Panc1 (cell line): Measurements from ENCODE around the gene HJURP. TPM values are rescaled to one million over a fixed set of nuclear protein-coding genes. Genes with fewer than 3 reads are reported as not detected.

Source experiments
- ATAC-seq: fragments of 200-7000 bp; cut with Tn5 transposase; 2 replicates; pipeline ENCODE4 v1.9.1; 2020; ENCODE audit warnings: mild to moderate bottlenecking, moderate library complexity
- BruUV-seq: library from RNA; stranded (reverse); fragments of 400-500 nt; replicated peaks from 2 replicates; lab custom pipeline; 2021; lab: Mats Ljungman, UMichigan
- CTCF ChIA-PET: fragments of 300-600 bp; sonication (Branson Sonifier 250); formaldehyde crosslinking; loops from one replicate; lab custom pipeline; 2022; ENCODE audit warnings: antibody characterized with exemption; lab: Charles Lee
- POLR2A ChIA-PET: fragments of 300-600 bp; sonication (Branson Sonifier 250); formaldehyde crosslinking; loops from one replicate; lab custom pipeline; 2022; ENCODE audit warnings: antibody characterized with exemption; lab: Charles Lee
- DNase-seq: peaks from one replicate; pipeline ENCODE4 v3.0.0-alpha.2; 2010; ENCODE audit warnings: low read depth, low spot score
- H3K27ac ChIP-seq: 2 replicates; pipeline ENCODE4 v1.5.1; 2011; ENCODE audit warnings: mild to moderate bottlenecking, low read length, inconsistent platforms
- H3K27me3 ChIP-seq: fragments of 200-500 bp; sonication (Bioruptor generic); 2 replicates; pipeline ENCODE4 v1.6.0; 2014; ENCODE audit warnings: low read length, inconsistent platforms; ENCODE audit not compliant: control insufficient read depth, insufficient read depth
- H3K36me3 ChIP-seq: fragments of 200-500 bp; sonication (Bioruptor generic); 2 replicates; pipeline ENCODE4 v1.5.1; 2014; ENCODE audit warnings: inconsistent platforms, mild to moderate bottlenecking, low read length, moderate library complexity; ENCODE audit not compliant: control insufficient read depth, insufficient read depth
- H3K4me1 ChIP-seq: 2 replicates; pipeline ENCODE4 v1.5.1; 2011; ENCODE audit warnings: inconsistent platforms, mild to moderate bottlenecking, low read length, moderate library complexity; ENCODE audit not compliant: control insufficient read depth, insufficient read depth
- H3K4me3 ChIP-seq, 2 experiments: 2 replicates each; pipeline ENCODE4 v1.5.1; 2011 to 2012; ENCODE audit warnings: low read depth in 2 of 2, low read length in 2 of 2, mild to moderate bottlenecking in 2 of 2, inconsistent platforms in 1 of 2, moderate library complexity in 1 of 2
- H3K9me3 ChIP-seq: fragments of 200-500 bp; sonication (Bioruptor generic); 2 replicates; pipeline ENCODE4 v1.5.1; 2014; ENCODE audit warnings: low read depth, mild to moderate bottlenecking, inconsistent platforms, low read length, moderate library complexity; ENCODE audit not compliant: control insufficient read depth, insufficient read depth
- CTCF ChIP-seq: fragments of 450-650 bp; IDR thresholded peaks from 2 replicates; pipeline ENCODE4 v1.5.1; 2017; ENCODE audit warnings: mild to moderate bottlenecking
- POLR2AphosphoS5 ChIP-seq: IDR thresholded peaks from 2 replicates; pipeline ENCODE4 v1.6.1; 2012; ENCODE audit warnings: mild to moderate bottlenecking, low read depth, low read length, moderate library complexity
- REST ChIP-seq, 2 experiments: IDR thresholded peaks; 2 replicates each; pipeline ENCODE4 v1.6.1; 2011 to 2012; ENCODE audit warnings: low read depth in 2 of 2, control low read depth in 1 of 2, low read length in 1 of 2, mild to moderate bottlenecking in 1 of 2, moderate library complexity in 1 of 2; ENCODE audit not compliant: insufficient read depth in 1 of 2
- SIN3A ChIP-seq: IDR thresholded peaks from 2 replicates; pipeline ENCODE4 v1.6.1; 2012; ENCODE audit warnings: low read depth, mild to moderate bottlenecking, low read length, moderate library complexity, borderline replicate concordance; ENCODE audit not compliant: insufficient read depth
- TCF7L2 ChIP-seq: IDR thresholded peaks from 2 replicates; pipeline ENCODE4 v1.6.1; 2011; ENCODE audit warnings: mild to moderate bottlenecking, low read depth, low read length, inconsistent platforms
- in situ Hi-C: cut with HindIII; loops from 2 replicates; pipeline ENCODE4 v1.10.0; 2016; ENCODE audit warnings: low sequenced_read_pairs, low pct_unique_long_range_greater_than_20kb
- intact Hi-C: fragments of 100-400 bp; cut with micrococcal nuclease; formaldehyde crosslinking; loops from one replicate; pipeline ENCODE4 v1.10.0; 2022; ENCODE audit not compliant: unreplicated experiment
- total RNA-seq: library from RNA; stranded (reverse); gene quantifications from one replicate; pipeline ENCODE4 v1.2.1, GENCODE V29; 2021; ENCODE audit not compliant: unreplicated experiment

HJURP gene
- total RNA-seq, 1 experiment from 2014 or later: 87.0 TPM

- POLR2A ChIA-PET: interaction anchor here (0.6 to 0.8 kb wide), 2 partner anchors 127 to 675 kb away, joined by 3 read pairs; no protein-coding TSS in a partner anchor
- CTCF ChIA-PET: no interaction called here
- in situ Hi-C loops: no loop called here
- no peak for ATAC-seq
- intact Hi-C loops: no loop called here
- no TSS peak for BruUV-seq
- H3K27me3 ChIP-seq: no peaks in the 10 kb centered on the region
- H3K27ac ChIP-seq: peak overlapping the region; percentile 45
- H3K4me3 ChIP-seq: no peak overlapping the region
- no peaks in the 10 kb centered on the region for H3K9me3 ChIP-seq
- peaks cover 48% of the 10 kb centered on the region for H3K36me3 ChIP-seq
- peaks cover 16% of the 10 kb centered on the region for H3K4me1 ChIP-seq
- DNase-seq: no peak
- TF ChIP-seq CTCF: no peak
- TF ChIP-seq REST (IDR thresholded peaks at IDR 0.05; ENCODE audit: insufficient read depth in 1 of 2, low read depth in 2 of 2, low read length in 1 of 2): no peak
- no peak for TF ChIP-seq SIN3A
- TF ChIP-seq POLR2AphosphoS5: no peak
- no peak for TF ChIP-seq TCF7L2
Observed at GRCh38 chr2:233847248-233847898, 7.0 kb downstream of the HJURP start.

GRCh38 chr2:233846387-233847247 lies 7.7 kb downstream of the HJURP start:
- Histone ChIP-seq H3K9me3 (no peaks in the 10 kb centered on the region), H3K4me1 (peaks cover 11% of the 10 kb centered on the region), H3K27ac (peak overlapping the region; percentile 45; the same call in 1 of the 2 replicates), H3K27me3 (no peaks in the 10 kb centered on the region), H3K36me3 (peaks cover 53% of the 10 kb centered on the region), H3K4me3 (no peak overlapping the region)
- DNase-seq: no peak
- ChIA-PET POLR2A (interaction anchor here (0.6 kb wide), 3 partner anchors 441 to 675 kb away, joined by 3 to 13 read pairs (median 3); no protein-coding TSS in a partner anchor), CTCF (no interaction called here)
- intact Hi-C loops (no loop called here), in situ Hi-C loops (no loop called here)
- ATAC-seq: no peak
- TF ChIP-seq TCF7L2 (no peak), POLR2AphosphoS5 (no peak), SIN3A (no peak), CTCF (no peak), REST (IDR thresholded peaks at IDR 0.05; ENCODE audit: insufficient read depth in 1 of 2, low read depth in 2 of 2, low read length in 1 of 2) (no peak)
- no TSS peak for BruUV-seq
